Measurements from ENCODE around the gene CHCHD3.
A peak's percentile ranks its signal among the peaks of the same experiment; 100 is the strongest.

The CHCHD3 gene

GRCh38 chr7:132791036-132791435, 290.9 kb downstream of the CHCHD3 start:
- TF ChIP-seq CTCF (conservative IDR thresholded peaks at IDR 0.05): no peak
- no peak overlapping the region for H3K27ac ChIP-seq

- peak overlapping the region; percentile 20; the same call in 1 of the 2 replicates for H3K27ac ChIP-seq
- no peak for TF ChIP-seq CTCF (conservative IDR thresholded peaks at IDR 0.05)
Observed at GRCh38 chr7:132790104-132790503, 291.8 kb downstream of the CHCHD3 start.

- H3K27ac ChIP-seq: peak overlapping the region; percentile 20; the same call in 1 of the 2 replicates
- TF ChIP-seq CTCF (conservative IDR thresholded peaks at IDR 0.05): no peak
Observed at GRCh38 chr7:132789281-132789680, 292.6 kb downstream of the CHCHD3 start.

GRCh38 chr7:132785870-132786269, 296.0 kb downstream of the CHCHD3 start:
- H3K27ac ChIP-seq: no peak overlapping the region
- TF ChIP-seq CTCF (conservative IDR thresholded peaks at IDR 0.05): no peak

- TF ChIP-seq CTCF (conservative IDR thresholded peaks at IDR 0.05): no peak
- no peak overlapping the region for H3K27ac ChIP-seq
Observed at GRCh38 chr7:132784406-132784805, 297.5 kb downstream of the CHCHD3 start.

GRCh38 chr7:132783824-132784223, 298.1 kb downstream of the CHCHD3 start:
- TF ChIP-seq CTCF (conservative IDR thresholded peaks at IDR 0.05): no peak
- H3K27ac ChIP-seq: no peak overlapping the region

- H3K27ac ChIP-seq: no peak overlapping the region
- TF ChIP-seq CTCF (conservative IDR thresholded peaks at IDR 0.05): no peak
Observed at GRCh38 chr7:132782777-132783640, 298.9 kb downstream of the CHCHD3 start.
